Measurements from ENCODE around the gene IRF6.

IRF6 gene

DNA sequence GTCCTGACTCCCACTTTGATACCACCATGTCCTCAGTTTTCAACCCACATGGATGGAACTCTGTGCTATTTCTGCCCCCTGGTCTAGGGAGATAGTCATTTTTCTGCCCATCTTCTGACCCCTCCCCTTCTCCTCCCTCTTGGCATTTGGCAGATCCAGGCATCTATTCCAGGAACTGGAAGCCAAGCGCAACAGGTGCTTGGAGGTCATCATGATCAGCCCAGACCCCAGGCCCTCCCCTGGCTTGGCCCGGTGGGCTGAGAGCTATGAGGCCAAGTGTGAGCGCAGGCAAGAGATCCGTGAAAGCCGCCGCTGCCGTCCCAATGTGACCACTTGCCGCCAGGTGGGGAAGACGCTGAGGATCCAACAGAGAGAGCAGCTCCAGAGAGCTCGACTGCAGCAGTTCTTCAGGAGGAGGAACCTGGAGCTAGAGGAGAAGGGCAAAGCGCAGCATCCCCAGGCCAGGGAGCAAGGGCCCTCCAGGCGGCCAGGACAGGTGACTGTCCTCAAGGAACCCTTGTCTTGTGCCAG, 46.0 kb downstream of the IRF6 start:
- DNase-seq (ENCODE audit: low spot score): no peak

DNA sequence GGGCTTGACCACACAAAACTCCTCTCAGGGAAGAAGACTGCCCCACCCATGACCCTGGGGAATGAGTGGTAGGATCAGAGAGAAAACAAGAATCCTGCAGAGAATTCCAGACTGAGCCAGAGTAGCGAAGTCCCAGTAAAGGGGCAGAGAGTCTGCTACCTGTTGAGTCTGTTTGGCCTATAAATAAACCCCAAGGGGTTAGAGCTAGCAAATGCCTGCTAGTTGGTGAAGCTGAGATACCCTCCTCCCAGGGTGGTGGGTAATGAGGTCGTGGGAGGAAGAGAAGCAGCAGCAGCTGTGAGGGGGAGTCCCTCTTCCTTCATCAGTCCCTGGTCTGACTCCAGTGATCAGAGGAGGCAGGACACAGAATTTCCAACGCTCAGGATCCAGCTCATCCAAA, 47.5 kb downstream of the IRF6 start:
- DNase-seq (ENCODE audit: low spot score): no peak

DNA sequence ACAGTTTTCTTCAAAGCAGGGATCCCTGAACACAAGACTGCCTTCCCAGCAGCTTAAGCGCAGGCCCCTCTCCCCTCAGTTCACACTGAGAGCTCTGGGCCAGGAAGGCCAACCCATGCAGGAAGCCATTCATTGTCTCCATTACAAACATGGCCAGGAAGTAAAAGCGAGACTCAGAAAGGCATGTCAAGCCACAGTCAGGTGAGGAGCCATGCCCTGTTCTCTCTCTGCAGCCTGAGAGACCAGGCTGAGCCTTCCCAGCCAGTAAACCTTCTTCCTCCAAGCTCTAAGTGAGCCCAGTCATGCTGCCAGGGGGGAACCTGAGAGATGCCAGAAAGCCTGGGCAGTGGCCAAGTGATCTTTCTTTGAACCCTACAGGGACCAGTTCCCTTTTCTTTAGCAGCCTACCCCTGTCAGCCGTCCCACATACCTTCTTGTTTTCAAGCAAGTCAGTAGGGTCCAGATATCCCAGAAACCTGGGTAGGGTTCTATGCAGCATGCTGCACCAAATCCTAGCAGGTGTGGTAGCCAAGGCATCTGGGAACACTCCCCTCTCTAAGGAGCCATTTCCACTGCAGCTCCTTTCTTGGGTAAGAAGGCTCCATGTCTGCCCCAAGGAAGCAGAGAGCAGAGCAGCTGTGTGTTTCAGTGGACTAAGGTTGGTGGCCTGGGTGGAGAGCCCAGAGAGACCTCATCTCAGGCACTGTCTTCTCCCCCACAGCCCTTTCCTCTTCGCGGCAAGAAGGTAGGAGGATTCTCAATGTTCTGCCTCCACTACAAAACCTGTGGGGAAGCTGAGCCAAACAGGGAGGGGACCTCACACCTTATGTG, 49.1 kb downstream of the IRF6 start:
- peak; percentile 75 for DNase-seq (ENCODE audit: low spot score)

DNA sequence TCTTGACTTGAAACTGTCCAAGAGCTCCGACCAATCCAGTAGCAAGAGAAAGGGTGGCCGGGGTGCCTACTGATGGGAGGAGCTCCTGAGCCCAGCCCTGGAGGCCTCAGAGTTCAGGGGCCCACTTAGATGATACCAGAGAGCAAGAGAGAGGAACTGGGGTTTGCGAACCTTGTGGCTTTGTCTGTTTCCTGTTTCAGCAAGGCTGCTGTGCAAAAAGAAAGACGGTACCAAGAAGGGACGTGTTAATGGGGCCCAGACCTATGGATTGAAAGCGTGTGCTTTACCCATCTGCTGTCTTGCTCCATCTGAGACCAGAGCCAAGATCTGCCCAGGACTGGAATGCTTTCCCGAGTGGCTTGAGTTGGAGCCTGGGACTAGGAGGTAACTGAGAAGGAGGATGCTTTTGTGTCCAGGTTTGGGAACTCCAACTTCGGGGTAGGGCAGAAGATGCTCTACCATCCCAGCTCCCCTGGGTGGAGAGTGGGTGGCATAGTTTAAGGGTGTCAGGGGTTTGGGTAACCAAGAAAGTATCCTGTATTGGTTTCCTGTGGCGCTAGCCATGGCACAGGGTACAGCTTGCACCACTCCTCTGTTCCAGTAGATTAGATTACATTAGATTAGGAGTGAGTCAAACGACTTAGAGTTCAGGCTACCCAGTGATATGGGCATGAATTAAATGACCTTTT, 49.9 kb downstream of the IRF6 start, which contains the start of gene TRAF3IP3:
Gene TRAF3IP3 (plus strand): TSS at position 128 of the 689 bp plus-strand sequence. CDS start 3,987 bp downstream, outside the sequence.
- peak; percentile 76 for DNase-seq (ENCODE audit: low spot score)

DNA sequence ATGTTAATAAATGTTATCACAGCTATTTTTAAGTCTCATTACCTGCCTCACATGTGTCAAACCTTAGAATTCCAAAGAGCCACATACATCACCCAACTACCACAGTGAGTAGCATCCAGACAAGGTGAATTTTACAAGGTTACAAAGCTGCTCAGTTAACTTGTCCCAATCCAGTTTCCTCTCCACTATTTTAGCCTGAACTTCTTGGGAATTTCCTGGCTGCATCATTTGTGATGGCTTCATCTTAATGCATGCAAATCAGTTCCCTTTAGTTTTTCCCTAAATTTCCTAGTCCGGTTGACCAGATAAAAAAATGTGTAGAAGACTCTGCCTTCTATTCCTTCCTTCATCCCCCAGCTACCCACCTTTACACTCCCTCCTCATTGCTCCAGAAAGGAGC, 50.7 kb downstream of the IRF6 start:
- DNase-seq (ENCODE audit: low spot score): no peak

DNA sequence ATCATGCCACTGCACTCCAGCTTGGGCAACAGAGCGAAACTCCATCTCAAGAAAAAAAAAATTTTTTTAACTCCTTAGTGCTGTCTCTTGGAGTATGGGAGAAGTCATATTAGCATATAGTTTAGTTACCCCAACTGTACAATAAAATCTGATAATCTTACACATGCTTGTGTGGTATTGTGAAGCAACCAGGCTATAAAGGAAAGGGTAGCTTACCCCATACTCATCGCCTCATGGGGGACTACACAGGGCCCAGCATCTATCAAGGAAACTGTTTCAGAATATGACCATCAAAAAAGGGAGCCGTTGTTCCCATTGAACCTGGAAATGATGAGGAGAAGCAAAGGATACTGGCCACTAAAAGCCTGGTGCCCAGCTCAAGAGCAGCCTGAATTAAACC, 53.1 kb downstream of the IRF6 start:
- no peak for DNase-seq (ENCODE audit: low spot score)

DNA sequence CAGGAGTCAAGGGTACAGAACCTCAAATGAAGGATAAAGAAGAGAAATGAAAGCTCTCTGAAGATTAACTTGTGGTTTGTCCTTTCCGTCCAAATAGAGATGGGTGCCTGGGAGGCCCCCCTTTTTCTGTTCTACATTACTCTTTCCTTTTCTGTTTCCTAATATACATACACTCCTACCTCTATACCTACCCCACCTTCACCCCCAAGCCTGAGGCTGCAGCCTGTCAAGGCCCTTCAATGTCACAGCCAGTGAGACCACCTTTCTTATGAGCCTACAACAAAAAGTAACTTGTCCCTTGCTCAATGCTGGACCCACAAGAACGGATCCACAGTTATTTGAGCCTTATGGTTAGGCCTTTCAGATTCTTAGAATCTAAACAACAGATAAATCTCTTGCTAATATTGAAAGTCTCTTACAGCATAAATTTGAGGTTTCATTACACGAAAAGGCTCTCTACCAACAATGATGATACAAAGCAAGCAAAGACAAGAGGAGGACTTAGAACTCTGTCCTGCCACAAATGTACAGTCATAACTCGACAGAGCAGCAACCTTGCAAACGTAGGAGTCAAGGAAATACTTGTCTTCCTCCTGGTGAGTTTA, 54.2 kb downstream of the IRF6 start:
- DNase-seq (ENCODE audit: low spot score): no peak

DNA sequence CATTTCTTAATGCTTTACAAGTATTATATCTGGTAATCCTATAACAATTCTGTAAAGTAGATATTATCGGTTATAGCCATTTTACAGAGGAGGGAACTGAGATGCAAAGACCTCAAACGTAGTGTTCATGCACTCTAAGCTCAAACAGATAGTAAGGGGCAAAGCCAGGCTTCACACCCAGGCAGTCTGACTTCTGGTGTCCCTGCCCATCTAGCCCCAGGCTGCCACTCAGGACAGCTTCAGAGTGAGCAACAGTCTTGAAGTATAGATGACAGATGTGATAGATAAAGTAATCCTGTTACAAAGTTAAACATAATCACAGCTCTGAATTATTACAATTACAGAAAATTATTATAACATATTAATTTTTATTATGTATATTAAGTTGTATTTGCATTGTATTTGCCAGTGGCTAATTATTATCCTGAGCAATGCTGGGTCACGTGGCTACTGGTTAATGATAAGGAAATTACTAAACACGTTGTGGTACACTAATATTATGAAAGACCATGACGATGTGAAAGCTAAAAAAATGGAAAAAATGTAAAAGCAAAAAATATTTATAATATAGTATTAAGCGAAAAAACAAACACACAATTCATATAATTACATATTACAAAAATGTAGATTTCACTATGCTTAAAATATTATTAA, 56.1 kb downstream of the IRF6 start:
- DNase-seq (ENCODE audit: low spot score): no peak

DNA sequence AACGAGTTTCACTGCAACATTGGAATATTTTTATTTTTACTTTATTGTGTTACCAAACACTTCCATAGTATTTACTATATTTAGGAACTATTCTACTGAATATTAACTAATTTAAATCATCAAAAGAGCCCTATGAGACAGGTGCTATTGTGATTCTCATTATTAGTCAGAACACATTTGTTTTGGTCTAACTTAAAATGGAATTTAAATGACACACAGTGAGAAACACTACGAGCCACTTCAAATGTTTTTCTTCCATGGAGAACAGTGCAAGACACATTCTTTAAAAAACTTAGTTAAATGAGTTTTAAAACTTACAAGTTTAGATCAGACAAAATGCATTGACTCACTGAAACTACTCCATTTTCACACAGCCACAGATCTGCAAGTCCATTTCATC, 56.7 kb downstream of the IRF6 start:
- DNase-seq (ENCODE audit: low spot score): no peak

DNA sequence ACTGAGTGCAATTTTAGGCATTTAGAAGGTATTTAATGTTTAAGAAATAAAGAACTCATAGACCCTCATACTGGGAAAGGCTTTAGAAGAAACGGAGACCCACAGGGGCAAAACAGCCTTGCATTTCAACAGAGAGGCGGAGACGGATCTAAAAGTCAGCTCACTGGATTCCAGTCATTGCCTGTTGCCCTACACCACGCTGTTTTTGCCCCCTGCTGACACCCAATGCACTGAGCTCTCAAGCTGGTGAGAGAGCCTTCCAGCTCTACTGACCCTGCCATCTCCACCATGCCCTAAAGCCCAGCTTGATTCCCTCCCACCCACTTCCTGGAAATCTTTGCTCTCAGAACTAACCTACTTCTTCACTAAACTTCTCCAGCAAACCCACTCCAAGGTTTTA, 57.3 kb downstream of the IRF6 start:
- DNase-seq (ENCODE audit: low spot score): no peak

DNA sequence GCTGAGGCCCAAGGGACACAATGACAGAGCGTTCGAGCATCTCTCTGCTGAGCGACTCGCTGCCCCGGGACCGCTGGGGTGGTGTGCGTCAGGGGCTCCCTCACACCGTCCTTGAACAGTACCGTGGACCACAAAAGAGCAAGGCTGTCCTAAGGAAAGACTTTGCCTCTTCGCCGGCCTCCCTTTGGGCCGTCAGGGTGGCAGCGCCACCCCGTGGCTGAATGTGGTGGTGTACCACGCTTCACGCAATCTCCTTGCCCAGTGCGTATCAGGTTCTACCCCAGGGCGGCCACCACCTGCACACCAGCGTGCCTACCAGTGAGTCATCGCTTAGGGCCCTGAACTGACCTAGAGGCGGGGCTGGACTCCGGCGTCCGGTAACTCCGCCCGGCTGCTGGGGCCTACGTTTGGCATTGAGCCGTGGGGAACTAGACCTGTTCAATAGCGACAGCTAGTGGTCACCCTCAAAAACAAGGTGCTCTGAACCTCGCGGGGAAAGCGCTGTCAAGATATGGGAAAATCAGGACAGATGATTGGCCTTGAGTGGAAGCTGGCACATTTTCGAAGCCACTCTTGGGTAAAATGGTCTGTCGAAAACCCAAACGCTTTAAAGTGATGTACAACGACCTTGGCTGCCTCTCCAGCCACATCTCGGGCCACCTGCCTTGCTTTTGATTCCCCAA, 58.2 kb downstream of the IRF6 start:
- peak; percentile 89 for DNase-seq (ENCODE audit: low spot score)

DNA sequence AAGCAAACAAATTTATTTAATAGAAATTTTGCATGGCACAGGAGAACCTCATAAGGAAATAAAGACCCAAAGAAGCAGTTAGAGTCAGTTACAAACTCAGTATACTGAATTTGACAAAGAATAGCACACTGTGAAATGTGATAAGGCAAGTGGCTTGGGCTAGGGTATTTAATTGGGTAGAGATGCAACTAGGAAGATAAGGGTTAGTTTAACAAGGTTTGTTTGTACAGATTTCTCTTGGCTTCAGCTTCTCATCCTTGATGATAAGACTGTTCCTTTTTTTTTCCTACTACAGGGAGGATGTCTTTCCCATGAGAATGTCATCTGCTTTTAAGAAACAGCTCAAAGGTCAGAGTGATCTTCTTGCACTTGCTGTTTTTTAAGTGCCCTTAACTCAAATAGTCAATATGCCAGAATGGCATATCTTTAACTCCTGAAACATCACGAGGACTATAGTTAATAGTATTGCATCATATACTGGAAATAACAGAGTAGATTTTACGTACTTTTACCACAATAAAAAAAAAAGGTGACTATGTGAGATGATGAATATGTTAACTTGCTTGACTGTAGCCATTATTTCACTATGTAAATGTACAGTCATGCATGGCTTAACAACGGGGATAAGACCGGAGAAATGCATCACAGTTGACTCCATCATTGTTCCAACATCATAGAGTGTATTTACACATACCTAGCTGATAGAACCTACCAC, 59.3 kb downstream of the IRF6 start:
- DNase-seq (ENCODE audit: low spot score): no peak

DNA sequence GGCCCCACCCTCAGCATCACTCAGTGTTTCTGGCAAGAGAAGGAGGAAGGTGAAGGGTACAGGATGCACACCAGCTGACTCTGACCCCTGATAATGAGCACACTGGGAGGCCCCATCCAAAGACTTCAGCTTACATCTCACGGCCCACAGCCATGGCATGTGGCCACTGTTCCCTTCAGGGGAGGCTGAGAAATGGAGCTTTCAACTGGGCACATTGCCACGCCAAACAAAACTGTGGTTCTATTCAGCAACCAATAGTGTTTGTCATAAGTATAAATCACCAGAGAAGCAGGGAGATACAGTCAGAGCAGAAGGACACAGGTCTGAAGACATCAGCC, 62.8 kb downstream of the IRF6 start:
- DNase-seq (ENCODE audit: low spot score): peak; percentile 57

DNA sequence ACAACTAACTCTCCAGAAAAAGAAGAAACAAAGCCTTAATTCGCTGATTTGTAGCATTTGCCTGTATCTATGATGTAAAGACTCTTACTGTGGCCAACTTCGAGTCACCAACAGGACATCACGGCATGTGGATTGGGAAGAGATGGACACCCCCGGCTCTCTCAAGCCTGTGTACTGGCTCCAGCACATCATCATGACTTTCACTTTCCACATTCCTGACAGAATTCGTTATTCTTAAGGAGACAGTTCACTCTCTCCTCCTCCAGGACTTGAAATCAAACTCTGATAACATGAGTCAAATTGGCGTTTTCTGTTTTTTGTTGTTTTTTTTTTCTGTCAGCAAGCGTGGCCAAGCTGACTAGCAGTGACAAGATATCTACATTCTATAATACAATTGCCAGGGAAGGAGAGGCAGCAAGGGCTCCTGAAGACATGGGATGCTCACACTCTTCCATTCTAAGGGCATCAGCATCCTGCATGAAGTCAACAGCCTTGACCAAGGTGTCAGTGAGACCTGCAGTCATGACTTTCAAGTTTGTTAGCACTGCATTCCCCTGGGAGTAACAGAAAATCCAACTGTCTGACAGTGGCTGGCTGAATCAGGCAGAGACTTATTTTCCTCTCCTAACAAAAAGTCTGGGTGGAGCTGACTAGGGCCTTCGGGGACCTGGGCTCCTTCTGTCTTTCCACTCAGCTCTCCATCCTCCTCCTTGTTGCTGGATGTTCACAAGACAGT, 63.4 kb downstream of the IRF6 start:
- peak; percentile 49 for DNase-seq (ENCODE audit: low spot score)

DNA sequence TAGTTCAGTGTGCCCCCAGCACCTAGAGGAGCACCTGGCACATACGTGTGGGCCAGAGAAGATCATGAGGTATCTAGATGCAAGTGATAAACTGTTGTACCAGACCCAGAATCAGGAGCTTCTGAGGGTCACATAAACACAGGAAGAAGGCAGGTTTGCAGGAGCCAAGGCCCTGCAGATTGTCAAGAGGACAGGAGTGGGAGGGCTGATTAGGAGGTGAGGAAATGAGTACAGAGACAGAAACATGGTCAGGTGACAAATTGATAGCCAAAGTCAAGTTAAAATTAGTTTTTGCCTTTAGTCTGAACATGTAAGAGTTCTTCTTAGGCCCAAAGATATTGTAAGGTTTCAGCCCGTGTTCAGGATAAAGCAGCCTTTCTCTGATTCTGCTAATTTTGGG, 64.1 kb downstream of the IRF6 start:
- DNase-seq (ENCODE audit: low spot score): no peak

DNA sequence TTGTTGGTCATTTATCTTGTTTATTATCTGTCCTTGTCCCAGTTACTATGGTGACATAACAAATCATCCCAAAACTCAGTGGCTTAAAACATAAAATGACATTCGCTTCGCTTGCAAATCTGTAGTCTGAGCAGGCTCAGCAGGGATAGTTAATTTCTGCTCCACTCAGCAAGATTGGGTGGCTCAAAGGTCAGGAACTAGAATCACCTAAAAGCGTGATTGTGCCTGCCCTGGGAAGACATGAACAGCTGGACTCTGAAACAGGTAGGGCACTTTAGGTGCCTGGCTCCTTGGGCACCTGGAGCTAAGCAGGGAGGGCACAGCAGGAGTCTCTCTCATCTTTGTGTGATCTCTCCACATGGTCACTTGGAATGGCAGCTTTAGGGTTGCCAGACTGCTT, 64.7 kb downstream of the IRF6 start:
- no peak for DNase-seq (ENCODE audit: low spot score)

DNA sequence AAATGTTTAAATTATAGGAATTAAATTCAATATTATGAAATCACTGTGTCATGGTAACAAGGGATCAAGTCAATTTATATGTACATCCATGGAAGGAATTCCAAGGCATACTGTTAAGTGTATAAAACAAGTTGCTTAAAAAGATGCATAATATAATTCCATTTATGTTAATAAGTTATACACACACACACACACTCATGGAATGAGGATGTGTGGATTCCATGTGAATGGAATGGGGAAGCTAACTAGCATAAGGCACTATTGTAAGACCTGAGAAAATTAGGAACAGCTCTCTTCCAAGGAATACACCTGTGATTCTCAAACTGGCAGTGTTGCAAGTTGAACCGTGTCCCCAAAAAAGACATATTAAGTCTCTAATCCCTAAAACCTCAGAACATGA, 67.7 kb downstream of the IRF6 start:
- no peak for DNase-seq (ENCODE audit: low spot score)

DNA sequence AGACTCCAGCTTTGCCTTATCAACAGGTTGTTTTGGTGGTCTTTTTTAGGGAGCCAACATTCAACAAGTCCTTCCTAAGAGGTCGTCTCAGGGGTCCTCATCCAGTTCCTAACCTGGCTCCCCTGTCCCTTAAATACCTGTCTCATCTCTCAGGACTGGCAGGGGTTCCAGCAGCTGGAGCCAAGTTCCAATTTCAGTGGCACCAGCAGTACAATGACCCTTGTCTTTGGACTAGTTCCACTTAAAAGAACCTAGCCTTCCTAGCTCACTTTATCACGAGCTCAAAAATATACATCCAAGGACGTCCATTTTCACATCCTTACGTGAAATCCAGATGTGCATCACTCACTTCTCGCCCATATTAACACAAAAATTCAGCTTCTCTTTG, 68.8 kb downstream of the IRF6 start:
- DNase-seq (ENCODE audit: low spot score): no peak

DNA sequence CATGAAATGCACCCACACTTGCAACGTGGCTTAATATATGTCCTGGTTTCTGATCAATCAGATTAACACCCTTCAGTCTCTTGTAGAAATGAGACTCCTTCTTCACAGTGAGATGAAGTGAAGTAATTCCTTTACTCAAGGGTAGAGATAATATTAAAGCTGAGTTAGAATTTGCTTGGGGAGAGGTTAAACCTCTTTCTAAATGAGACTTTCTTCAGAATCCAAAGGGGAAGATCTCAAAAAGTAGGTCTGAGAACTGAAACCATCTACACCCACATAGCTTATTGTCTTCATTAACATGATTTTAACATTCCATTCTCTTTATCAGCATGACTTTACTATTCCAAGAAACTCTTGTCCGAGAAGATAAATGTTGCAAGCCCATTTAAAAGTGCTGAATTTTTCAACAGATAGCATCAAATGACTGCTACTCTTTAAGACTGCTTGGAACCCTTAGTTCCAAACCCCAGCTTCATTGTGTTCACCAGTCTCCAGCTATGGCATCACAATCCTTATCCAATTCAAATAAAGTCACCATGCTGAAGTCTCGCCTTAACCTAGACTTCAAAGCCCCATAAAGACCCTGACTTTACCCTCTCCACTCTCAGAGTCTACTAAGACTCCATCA, 69.3 kb downstream of the IRF6 start:
- no peak for DNase-seq (ENCODE audit: low spot score)

Measured in pons (tissue), 1 donor.